A549 (cell line): ENCODE measurements around the gene LRIG1. TPM values are rescaled to one million over a fixed set of nuclear protein-coding genes. Genes with fewer than 3 reads are reported as not detected.

Source experiments
- ATAC-seq, 2 experiments: fragments of 200-7000 bp in 1 of 2; fragments of >200 bp in 1 of 2; cut with Nextera tagmentation in 1 of 2; cut with Tn5 transposase in 1 of 2; 3 replicates each; pipeline versions ENCODE4 v1.8.0 to v1.9.1; 2018 to 2020; ENCODE audit warnings: mild to moderate bottlenecking in 1 of 2, moderate library complexity in 1 of 2
- CTCF ChIA-PET: fragments of 300-600 bp; sonication (Branson Sonifier 250); formaldehyde crosslinking; extraction: SDS; loops from one replicate; lab custom pipeline; 2021; ENCODE audit warnings: antibody characterized with exemption, inconsistent platforms; lab: Yijun Ruan, JAX
- POLR2A ChIA-PET: fragments of 350-600 bp; formaldehyde crosslinking; extraction: SDS; loops from one replicate; lab custom pipeline; 2021; ENCODE audit warnings: antibody characterized with exemption, inconsistent platforms; lab: Yijun Ruan, JAX
- DNase-seq, 2 experiments: peaks; one replicate each; pipeline versions ENCODE4 v3.0.0 to v3.0.0-alpha.2; 2011 to 2016; ENCODE audit warnings: low read depth in 1 of 2, low spot score in 1 of 2
- FAIRE-seq: peaks from 2 replicates; lab custom pipeline; 2011; peaks lifted over from hg19 to GRCh38; lab: Jason Lieb, UNC
- H3K27ac ChIP-seq, 2 experiments: fragments of >200 bp; sonication (Bioruptor Twin); formaldehyde crosslinking; 3 replicates each; pipeline ENCODE4 v1.5.1; 2016 to 2017
- H3K4me1 ChIP-seq: fragments of >200 bp; sonication (Bioruptor Twin); formaldehyde crosslinking; 3 replicates; pipeline ENCODE4 v1.6.1; 2016
- H3K4me2 ChIP-seq: fragments of >200 bp; sonication (Bioruptor Twin); formaldehyde crosslinking; 3 replicates; pipeline ENCODE4 v1.6.1; 2016
- H3K4me3 ChIP-seq: fragments of >200 bp; sonication (Bioruptor Twin); formaldehyde crosslinking; 3 replicates; pipeline ENCODE4 v1.5.1; 2016
- H3K9me3 ChIP-seq: fragments of >200 bp; sonication (Bioruptor Twin); formaldehyde crosslinking; 3 replicates; pipeline ENCODE4 v1.6.1; 2016
- BCL3 ChIP-seq: fragments of >200 bp; sonication (Bioruptor Twin); formaldehyde crosslinking; IDR thresholded peaks from 3 replicates; pipeline ENCODE4 v1.6.1; 2016
- CEBPB ChIP-seq, 2 experiments: fragments of >200 bp in 1 of 2; sonication (Bioruptor Twin) in 1 of 2; formaldehyde crosslinking in 1 of 2; IDR thresholded peaks; 2 replicates each; pipeline ENCODE4 v1.6.1; 2012 to 2016
- CTCF ChIP-seq: fragments of >200 bp; sonication (Bioruptor Twin); formaldehyde crosslinking; IDR thresholded peaks from 3 replicates; pipeline ENCODE4 v1.5.1; 2016
- ELK1 ChIP-seq: fragments of 150-350 bp; IDR thresholded peaks from 2 replicates; pipeline ENCODE4 v1.6.1; 2014; ENCODE audit warnings: low read depth, mild to moderate bottlenecking, low read length
- HES2 ChIP-seq: fragments of >200 bp; sonication (Bioruptor Twin); formaldehyde crosslinking; IDR thresholded peaks from 2 replicates; pipeline ENCODE4 v1.6.1; 2016
- HEYL ChIP-seq: fragments of 250-450 bp; sonication (Bioruptor Pico); IDR thresholded peaks from 2 replicates; pipeline ENCODE4 v1.8.0; 2021; ENCODE audit warnings: mild to moderate bottlenecking, moderate library complexity
- NR3C1 ChIP-seq: fragments of >200 bp; sonication (Bioruptor Twin); formaldehyde crosslinking; IDR thresholded peaks from 3 replicates; pipeline ENCODE4 v1.6.1; 2017
- RAD21 ChIP-seq, 2 experiments: fragments of >200 bp in 1 of 2; sonication (Bioruptor Twin) in 1 of 2; formaldehyde crosslinking in 1 of 2; IDR thresholded peaks in 1 of 2; conservative IDR thresholded peaks in 1 of 2; 2 replicates in 1 of 2; 3 replicates in 1 of 2; pipeline ENCODE4 v1.6.1; 2012 to 2018; ENCODE audit warnings: inconsistent platforms in 1 of 2
- SREBF2 ChIP-seq: fragments of 450-650 bp; IDR thresholded peaks from 2 replicates; pipeline ENCODE4 v1.6.1; 2014; ENCODE audit warnings: mild to moderate bottlenecking, moderate library complexity
- TP53 ChIP-seq: fragments of 250-450 bp; sonication (Bioruptor Pico); IDR thresholded peaks from 2 replicates; pipeline ENCODE4 v1.5.0; 2021; ENCODE audit warnings: mild to moderate bottlenecking, moderate library complexity
- WGBS: methylation state at CpG from one replicate; pipeline ENCODE4 v1.1.6; 2017; ENCODE audit errors: missing lambda C conversion rate; 5-methylcytosine and 5-hydroxymethylcytosine counted together
- polyA plus RNA-seq, 4 experiments: library from polyadenylated mRNA; depleted of rRNA in 3 of 4; stranded (reverse); fragments of >200 nt; fragmentation: RNase III in 1 of 4; extraction: RNeasy Plus Mini Kit Qiagen cat#74134 plus additional on column Dnase treatment in 1 of 4; gene quantifications; 2 replicates in 3 of 4; 3 replicates in 1 of 4; pipeline ENCODE4 v1.2.3, GENCODE V29; 2011 to 2017

The LRIG1 gene
- polyA plus RNA-seq, 2 of the 4 experiments (the other 2 are of a cell fraction): 1.8 to 6.2 TPM

- Histone ChIP-seq H3K4me1 (0 out of 3 replicates have a peak, but pooled peaks cover 3% of the 10 kb centered on the region), H3K27ac (no peak overlapping the region), H3K9me3 (no peaks in the 10 kb centered on the region), H3K4me3 (no peak overlapping the region), H3K4me2 (no peak overlapping the region)
- POLR2A ChIA-PET: no interaction called here
- 79% methylated on average over 13 of the region's 13 CpGs for WGBS
- peak in 1 of 2 experiments; percentile 35; a peak in 2 of 4 replicates for TF ChIP-seq CEBPB (IDR thresholded peaks at IDR 0.05)
- no peak for TF ChIP-seq HES2
- no peak for TF ChIP-seq BCL3
- TF ChIP-seq SREBF2: no peak
- no peak for TF ChIP-seq RAD21 (conservative IDR thresholded peaks at IDR 0.05 in 1 of 2, IDR thresholded peaks at IDR 0.05 in 1 of 2)
- CTCF ChIA-PET: interaction anchor here (1.0 kb wide), 1 partner anchor 35 kb away, joined by 4 read pairs; no protein-coding TSS in a partner anchor
- DNase-seq (no peak), ATAC-seq (no peak), FAIRE-seq (no peak)
Observed at GRCh38 chr3:66442254-66443117, 58.3 kb downstream of the LRIG1 start.

- CTCF ChIA-PET: interaction anchor here (1.7 kb wide), 1 partner anchor 34 kb away, joined by 5 read pairs; no protein-coding TSS in a partner anchor
- POLR2A ChIA-PET: no interaction called here
- Histone ChIP-seq H3K9me3 (no peaks in the 10 kb centered on the region), H3K4me1 (0 out of 3 replicates have a peak, but pooled peaks cover 3% of the 10 kb centered on the region), H3K4me3 (no peak overlapping the region), H3K27ac (no peak overlapping the region), H3K4me2 (no peak overlapping the region)
- no peak for ATAC-seq
- FAIRE-seq: no peak
- TF ChIP-seq SREBF2: no peak
- no peak for TF ChIP-seq NR3C1
- TF ChIP-seq ELK1: no peak
- no peak for TF ChIP-seq CTCF
- no peak for TF ChIP-seq CEBPB (IDR thresholded peaks at IDR 0.05)
- DNase-seq: no peak
- WGBS: 95% methylated on average over 6 of the region's 6 CpGs
Observed at GRCh38 chr3:66441692-66442091, 59.1 kb downstream of the LRIG1 start.

- no peak for TF ChIP-seq TP53 (CRISPR knock-in tag)
- no peak for TF ChIP-seq HEYL (CRISPR knock-in tag)
- TF ChIP-seq, all 56 proteins: peak for 0
Observed at GRCh38 chr3:66441129-66441528, 59.7 kb downstream of the LRIG1 start.

More at GRCh38 chr3:66441129-66441528, 59.7 kb downstream of the LRIG1 start:
- Histone ChIP-seq H3K4me3 (no peak overlapping the region), H3K4me2 (no peak overlapping the region), H3K27ac (no peak overlapping the region), H3K4me1 (0 out of 3 replicates have a peak, but pooled peaks cover 3% of the 10 kb centered on the region), H3K9me3 (no peaks in the 10 kb centered on the region)
- CTCF ChIA-PET: interaction anchor here (1.7 kb wide), 1 partner anchor 33 kb away, joined by 5 read pairs; no protein-coding TSS in a partner anchor
- FAIRE-seq (no peak), ATAC-seq (no peak), DNase-seq (no peak)
- POLR2A ChIA-PET: no interaction called here
- WGBS: 43% methylated on average over 7 of the region's 8 CpGs
